Measurements from ENCODE around the gene WHRN. TPM values are rescaled to one million over a fixed set of nuclear protein-coding genes. Genes with fewer than 3 reads are reported as not detected.

WHRN gene
- total RNA-seq, 1 donor from 2014 or later = 9.1 TPM

DNA sequence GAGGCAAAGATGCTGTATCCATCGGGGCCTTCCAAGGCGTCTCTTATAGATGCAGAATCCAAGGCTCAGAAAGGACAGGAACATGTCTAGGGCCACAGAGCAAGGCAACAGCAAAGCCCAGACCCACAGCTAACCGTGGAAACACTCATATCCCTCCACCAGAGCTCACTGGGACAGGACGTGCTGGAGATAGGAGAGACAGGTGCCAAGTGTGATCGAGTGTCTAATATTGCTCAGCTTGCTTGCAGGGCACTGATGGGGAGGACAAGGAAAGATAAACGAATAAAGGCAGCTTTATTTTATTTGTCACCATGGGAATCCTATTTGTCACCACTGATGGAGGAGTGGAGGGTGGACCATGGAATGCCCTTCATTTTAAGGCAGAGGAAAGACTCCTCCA is 73.5 kb downstream of the WHRN start:
- H3K4me1 ChIP-seq = no peaks in the 10 kb centered on the region
- no peaks in the 10 kb centered on the region for H3K27me3 ChIP-seq
- no peaks in the 10 kb centered on the region for H3K36me3 ChIP-seq
- no peaks in the 10 kb centered on the region for H3K9me3 ChIP-seq
- intact Hi-C loops (cut with DNase I) = no loop called here
- H3K27ac ChIP-seq = no peak overlapping the region
- DNase-seq (ENCODE audit: extremely low spot score in 2 of 2) = no peak
- no peak overlapping the region for H3K4me3 ChIP-seq
- no peak for TF ChIP-seq POLR2A (IDR thresholded peaks at IDR 0.05)
- TF ChIP-seq, protein P1, sequence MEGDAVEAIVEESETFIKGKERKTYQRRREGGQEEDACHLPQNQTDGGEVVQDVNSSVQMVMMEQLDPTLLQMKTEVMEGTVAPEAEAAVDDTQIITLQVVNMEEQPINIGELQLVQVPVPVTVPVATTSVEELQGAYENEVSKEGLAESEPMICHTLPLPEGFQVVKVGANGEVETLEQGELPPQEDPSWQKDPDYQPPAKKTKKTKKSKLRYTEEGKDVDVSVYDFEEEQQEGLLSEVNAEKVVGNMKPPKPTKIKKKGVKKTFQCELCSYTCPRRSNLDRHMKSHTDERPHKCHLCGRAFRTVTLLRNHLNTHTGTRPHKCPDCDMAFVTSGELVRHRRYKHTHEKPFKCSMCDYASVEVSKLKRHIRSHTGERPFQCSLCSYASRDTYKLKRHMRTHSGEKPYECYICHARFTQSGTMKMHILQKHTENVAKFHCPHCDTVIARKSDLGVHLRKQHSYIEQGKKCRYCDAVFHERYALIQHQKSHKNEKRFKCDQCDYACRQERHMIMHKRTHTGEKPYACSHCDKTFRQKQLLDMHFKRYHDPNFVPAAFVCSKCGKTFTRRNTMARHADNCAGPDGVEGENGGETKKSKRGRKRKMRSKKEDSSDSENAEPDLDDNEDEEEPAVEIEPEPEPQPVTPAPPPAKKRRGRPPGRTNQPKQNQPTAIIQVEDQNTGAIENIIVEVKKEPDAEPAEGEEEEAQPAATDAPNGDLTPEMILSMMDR (IDR thresholded peaks at IDR 0.05) = no peak
- no peak for TF ChIP-seq POLR2AphosphoS5 (IDR thresholded peaks at IDR 0.05; ENCODE audit: insufficient read depth in 1 of 2, low read depth in 1 of 2)

DNA sequence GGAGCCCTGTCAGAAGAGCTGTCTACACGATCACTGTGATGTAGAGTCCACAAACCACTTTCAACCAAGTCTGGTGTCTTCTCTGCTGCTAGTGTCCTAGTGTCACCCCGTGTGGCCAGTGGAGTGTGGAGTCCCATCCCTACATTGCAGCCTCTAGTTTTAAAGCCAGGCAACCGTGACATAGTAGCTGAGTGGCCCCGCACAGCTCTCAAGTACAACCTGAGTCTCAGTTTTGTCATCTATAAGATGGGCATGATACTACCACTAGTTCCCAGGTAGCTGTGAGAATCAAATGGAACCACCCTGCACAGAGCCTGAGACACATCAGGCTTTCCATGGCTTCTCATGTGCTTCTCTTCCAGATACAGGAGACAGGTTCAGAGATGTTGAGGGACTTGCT is 74.3 kb downstream of the WHRN start:
- DNase-seq (ENCODE audit: extremely low spot score in 2 of 2) = no peak

DNA sequence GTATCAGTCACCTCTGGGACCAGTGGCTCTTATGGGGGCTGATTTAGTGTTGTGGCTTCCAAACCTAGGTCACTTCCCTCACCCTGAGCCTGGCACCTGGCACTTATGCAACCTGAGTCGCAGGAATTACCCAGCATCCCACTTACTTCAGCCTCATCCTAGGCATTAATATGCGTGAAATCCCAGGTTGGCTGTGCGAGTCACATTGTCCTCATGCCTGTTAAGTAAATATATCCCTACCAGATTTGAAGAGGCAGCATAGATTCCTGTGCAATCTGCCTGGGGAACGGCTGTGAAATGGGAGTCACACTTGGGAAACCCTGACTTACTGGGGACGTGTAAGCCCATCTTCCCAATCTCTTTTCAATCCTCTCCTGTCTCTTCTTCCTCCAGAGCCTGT is 74.8 kb downstream of the WHRN start:
- DNase-seq (ENCODE audit: extremely low spot score in 2 of 2) = no peak
- Histone ChIP-seq H3K4me3 (no peak overlapping the region), H3K9me3 (no peaks in the 10 kb centered on the region), H3K36me3 (no peaks in the 10 kb centered on the region), H3K27ac (no peak overlapping the region), H3K4me1 (no peaks in the 10 kb centered on the region), H3K27me3 (no peaks in the 10 kb centered on the region)
- intact Hi-C loops (cut with DNase I) = no loop called here
- TF ChIP-seq POLR2A (IDR thresholded peaks at IDR 0.05) = no peak
- TF ChIP-seq POLR2AphosphoS5 (IDR thresholded peaks at IDR 0.05; ENCODE audit: insufficient read depth in 1 of 2, low read depth in 1 of 2) = no peak
- TF ChIP-seq, protein P1 (IDR thresholded peaks at IDR 0.05) = no peak

More for the DNA sequence above, 74.3 kb downstream of the WHRN start:
- Histone ChIP-seq H3K36me3 (no peaks in the 10 kb centered on the region), H3K27ac (no peak overlapping the region), H3K27me3 (no peaks in the 10 kb centered on the region), H3K9me3 (no peaks in the 10 kb centered on the region), H3K4me1 (no peaks in the 10 kb centered on the region), H3K4me3 (no peak overlapping the region)
- intact Hi-C loops (cut with DNase I) = no loop called here
- TF ChIP-seq POLR2A (IDR thresholded peaks at IDR 0.05) = no peak
- no peak for TF ChIP-seq POLR2AphosphoS5 (IDR thresholded peaks at IDR 0.05; ENCODE audit: insufficient read depth in 1 of 2, low read depth in 1 of 2)
- TF ChIP-seq, protein P1 (IDR thresholded peaks at IDR 0.05) = no peak

DNA sequence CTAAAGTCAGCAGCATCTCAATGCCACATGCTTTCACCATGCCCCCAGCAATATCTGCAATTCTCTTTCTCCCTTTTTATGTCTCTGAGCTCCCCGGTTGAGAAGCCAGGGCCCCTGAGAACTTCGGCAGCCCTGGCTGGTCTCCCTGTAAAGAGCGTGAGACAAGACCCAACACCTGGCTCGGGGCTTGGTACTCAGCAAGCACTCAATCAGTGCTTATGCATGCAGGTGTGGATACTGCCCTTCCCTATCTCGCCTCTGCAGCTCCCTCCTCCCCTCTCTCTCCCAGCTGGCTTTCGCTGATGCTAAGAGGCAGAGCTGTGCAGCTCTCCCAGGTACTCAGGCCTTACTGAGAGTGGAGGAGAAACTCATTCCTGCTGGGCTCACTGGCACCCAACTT is 75.8 kb downstream of the WHRN start:
- H3K9me3 ChIP-seq = no peaks in the 10 kb centered on the region
- TF ChIP-seq POLR2A (IDR thresholded peaks at IDR 0.05) = no peak
- TF ChIP-seq, protein P1 (IDR thresholded peaks at IDR 0.05) = no peak
- TF ChIP-seq POLR2AphosphoS5 (IDR thresholded peaks at IDR 0.05; ENCODE audit: insufficient read depth in 1 of 2, low read depth in 1 of 2) = no peak
- no peaks in the 10 kb centered on the region for H3K36me3 ChIP-seq
- no peaks in the 10 kb centered on the region for H3K27me3 ChIP-seq
- DNase-seq (ENCODE audit: extremely low spot score in 2 of 2) = no peak
- H3K27ac ChIP-seq = no peak overlapping the region
- intact Hi-C loops (cut with DNase I) = no loop called here
- H3K4me3 ChIP-seq = no peak overlapping the region
- H3K4me1 ChIP-seq = no peaks in the 10 kb centered on the region

DNA sequence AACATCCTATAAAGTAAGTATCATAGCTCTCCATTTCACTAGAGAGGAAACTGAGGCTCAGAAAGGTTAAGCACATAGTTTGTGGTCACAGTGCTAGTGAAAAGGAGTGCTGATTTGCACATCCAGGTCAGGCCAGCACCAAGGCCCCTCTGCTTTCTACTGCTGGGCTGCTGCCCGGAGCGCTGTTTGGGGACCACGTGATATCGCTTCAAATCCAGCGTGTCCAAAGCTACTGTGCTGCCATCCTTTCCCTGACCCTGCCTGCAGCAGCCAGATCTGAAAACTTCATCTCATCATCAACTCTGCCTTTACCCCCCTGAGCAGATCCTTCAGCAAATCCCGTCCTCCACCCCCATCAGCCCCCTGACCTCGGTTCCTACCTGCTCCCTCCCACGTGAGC is 76.8 kb downstream of the WHRN start:
- DNase-seq (ENCODE audit: extremely low spot score in 2 of 2) = no peak
- Histone ChIP-seq H3K9me3 (no peaks in the 10 kb centered on the region), H3K27me3 (no peaks in the 10 kb centered on the region), H3K27ac (no peak overlapping the region), H3K4me1 (no peaks in the 10 kb centered on the region), H3K4me3 (no peak overlapping the region), H3K36me3 (no peaks in the 10 kb centered on the region)
- intact Hi-C loops (cut with DNase I) = no loop called here
- TF ChIP-seq, protein P1 (IDR thresholded peaks at IDR 0.05) = no peak
- TF ChIP-seq POLR2A (IDR thresholded peaks at IDR 0.05) (no peak), POLR2AphosphoS5 (IDR thresholded peaks at IDR 0.05; ENCODE audit: insufficient read depth in 1 of 2, low read depth in 1 of 2) (no peak)
